ENCODE measurements around the gene NCS1.

The NCS1 gene

DNA sequence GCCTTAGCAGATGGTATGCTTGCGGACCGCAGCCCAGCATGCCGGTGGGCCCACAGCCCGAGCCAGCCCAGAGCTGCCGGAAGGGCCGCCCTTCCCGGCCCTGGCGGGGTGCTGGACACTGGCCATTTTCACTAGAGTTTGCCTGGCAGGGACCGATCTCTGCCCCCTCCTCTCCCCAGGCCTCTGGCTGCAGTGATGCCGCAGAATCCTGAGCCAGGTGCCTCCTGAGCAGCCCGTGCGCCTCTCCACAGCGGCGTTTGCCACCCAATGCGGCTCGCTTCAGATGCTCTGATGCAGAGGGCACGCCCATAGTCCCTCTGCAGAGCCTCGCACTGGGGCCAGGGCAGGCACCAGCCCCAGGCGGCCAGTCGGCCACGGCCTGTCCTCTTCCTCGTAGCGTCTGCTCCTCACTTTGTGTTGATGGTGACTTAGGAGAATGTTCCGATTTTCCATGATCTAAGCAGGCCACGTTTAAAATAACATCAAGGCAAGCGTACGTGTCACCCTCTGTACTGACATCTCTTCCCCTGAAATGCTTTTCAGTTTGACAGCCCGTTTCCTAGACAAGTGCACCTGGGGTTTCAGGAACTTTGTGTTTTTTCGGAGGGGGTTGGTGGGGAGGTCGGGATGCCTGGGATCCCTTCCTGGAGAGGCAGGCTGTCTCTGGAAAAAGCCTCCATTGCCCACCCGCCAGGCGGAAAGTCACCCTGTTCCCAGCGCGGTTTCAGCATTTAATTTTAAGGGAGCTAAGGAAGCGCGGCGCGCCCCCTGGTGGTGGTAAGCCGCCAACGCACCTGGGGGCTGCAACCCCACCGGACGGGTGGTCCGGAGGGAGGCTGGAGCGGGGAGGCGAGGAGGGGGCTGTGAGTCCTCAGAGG lies 63.6 kb downstream of the NCS1 start:
- in situ Hi-C loops (cut with HindIII; ENCODE audit: low sequenced_read_pairs): no loop called here

GRCh38 chr9:130236436-130236985 lies 64.3 kb downstream of the NCS1 start:
- in situ Hi-C loops (cut with HindIII; ENCODE audit: low sequenced_read_pairs): no loop called here

GRCh38 chr9:130237076-130237475 lies 64.9 kb downstream of the NCS1 start:
- in situ Hi-C loops (cut with HindIII; ENCODE audit: low sequenced_read_pairs): no loop called here

- in situ Hi-C loops (cut with HindIII; ENCODE audit: low sequenced_read_pairs): no loop called here
Observed at GRCh38 chr9:130237763-130238524, 65.7 kb downstream of the NCS1 start.

- in situ Hi-C loops (cut with HindIII; ENCODE audit: low sequenced_read_pairs): no loop called here
Observed at GRCh38 chr9:130239363-130239695, 67.1 kb downstream of the NCS1 start.

DNA sequence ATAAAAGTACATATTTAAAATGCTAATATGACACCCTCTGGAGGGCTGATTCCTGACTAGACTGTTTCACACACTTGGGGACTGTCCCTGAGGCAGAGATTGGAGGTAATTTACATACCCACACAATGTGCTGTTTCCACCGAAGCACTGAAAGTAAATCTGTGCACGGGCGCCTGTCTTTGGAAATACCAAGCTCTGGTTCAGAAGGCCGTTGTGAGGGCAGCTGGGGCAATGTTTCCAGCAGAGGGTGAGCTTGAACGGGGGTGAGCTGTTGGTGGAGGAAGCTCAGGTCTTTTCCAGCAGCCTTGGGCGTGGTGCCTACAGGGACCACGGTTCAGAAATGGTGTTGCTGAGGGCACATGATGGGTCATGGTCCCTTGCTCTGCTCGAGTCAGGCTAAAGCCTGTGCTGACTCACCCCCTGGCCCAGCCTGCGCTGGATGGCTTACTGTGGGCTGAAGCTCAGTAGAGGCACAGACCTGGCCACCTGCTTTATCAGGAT lies 67.6 kb downstream of the NCS1 start:
- in situ Hi-C loops (cut with HindIII; ENCODE audit: low sequenced_read_pairs): loop anchor here (5.0 to 10.0 kb wide), 2 partner anchors 127 to 165 kb away; no protein-coding TSS in a partner anchor

- in situ Hi-C loops (cut with HindIII; ENCODE audit: low sequenced_read_pairs): loop anchor here (5.0 to 10.0 kb wide), 2 partner anchors 128 to 164 kb away; no protein-coding TSS in a partner anchor
Observed at GRCh38 chr9:130240410-130241197, 68.4 kb downstream of the NCS1 start.

- in situ Hi-C loops (cut with HindIII; ENCODE audit: low sequenced_read_pairs): loop anchor here (5.0 to 10.0 kb wide), 2 partner anchors 129 to 164 kb away; no protein-coding TSS in a partner anchor
Observed at GRCh38 chr9:130241198-130241535, 69.0 kb downstream of the NCS1 start.

DNA sequence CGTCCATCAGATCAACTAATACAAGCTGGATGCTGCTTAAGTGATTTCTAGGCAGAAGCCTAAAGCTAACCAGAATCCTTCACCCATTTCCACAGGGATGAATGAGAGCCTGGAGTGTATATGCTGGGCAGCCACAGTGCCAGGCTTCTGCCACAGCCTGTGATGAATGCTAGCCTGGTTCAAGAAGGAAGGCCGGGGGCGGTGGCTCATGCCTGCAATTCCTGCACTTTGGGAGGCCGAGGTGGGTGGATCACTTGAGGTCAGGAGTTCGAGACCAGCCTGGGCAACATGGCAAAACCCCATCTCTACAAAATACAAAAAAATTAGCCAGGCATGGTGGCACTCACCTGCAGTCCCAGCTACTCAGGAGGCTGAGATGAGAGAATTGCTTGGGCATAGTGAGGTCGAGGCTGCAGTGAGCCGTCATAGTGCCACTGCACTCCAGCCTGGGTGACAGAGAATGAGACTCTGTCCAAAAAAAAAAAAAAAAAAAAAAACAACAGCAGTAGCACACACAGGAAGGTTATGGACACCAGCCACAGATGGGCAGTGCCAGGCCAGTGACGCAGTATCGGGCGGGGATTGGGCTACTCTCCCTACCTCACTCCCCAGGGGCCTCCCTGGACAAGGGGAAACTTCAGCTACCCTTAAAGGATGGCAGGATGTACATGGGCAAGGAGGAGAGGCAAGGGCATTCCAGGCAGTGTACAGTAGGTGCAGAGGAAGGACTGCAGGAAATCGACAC lies 70.2 kb downstream of the NCS1 start:
- in situ Hi-C loops (cut with HindIII; ENCODE audit: low sequenced_read_pairs): loop anchor here (5.0 to 10.0 kb wide), 2 partner anchors 130 to 162 kb away; no protein-coding TSS in a partner anchor

DNA sequence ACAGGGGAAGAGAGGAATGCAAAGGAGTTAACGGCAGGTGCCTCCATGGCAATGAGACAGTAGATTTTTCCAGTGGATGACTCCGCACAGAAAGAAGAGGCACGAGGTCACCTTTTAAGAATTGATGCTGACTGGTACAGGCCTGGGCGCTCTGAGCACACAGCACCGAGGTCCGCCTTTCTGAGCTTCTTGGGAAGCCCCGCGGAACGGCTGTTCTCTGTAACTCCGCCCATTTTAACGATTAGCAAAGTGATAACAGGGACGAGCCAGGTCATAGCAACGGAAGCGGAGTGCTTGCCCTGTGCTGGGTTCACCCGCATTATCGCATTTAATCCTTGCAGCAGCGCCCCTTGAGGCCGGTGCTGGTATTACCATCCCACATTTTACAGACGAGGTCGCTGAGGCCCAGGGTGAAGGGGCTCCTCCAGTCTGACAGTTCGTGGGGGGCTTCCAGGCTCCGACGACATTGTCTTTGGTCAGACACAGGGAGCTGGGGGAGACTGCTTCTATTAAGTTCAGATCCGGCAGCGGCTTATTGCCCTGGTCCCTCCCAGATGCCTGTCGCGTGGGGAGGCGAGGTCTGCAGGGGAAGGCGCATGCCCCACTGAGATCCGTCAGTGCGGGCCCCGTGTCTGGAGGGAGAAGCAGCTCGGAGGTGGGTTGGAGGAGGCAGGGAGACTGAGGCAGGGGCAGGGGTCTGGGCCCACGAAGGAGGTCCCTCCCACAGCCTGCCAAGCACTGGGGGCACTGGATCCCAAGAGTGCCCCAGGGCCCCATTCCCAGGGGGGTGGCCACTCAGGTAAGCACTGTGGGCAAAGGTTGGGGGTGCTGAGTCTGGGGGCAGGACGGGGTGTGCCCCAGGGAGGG lies 71.0 kb downstream of the NCS1 start:
- in situ Hi-C loops (cut with HindIII; ENCODE audit: low sequenced_read_pairs): loop anchor here (5.0 to 10.0 kb wide), 2 partner anchors 131 to 162 kb away; no protein-coding TSS in a partner anchor

GRCh38 chr9:130243882-130244170 lies 71.6 kb downstream of the NCS1 start:
- in situ Hi-C loops (cut with HindIII; ENCODE audit: low sequenced_read_pairs): loop anchor here (5.0 to 10.0 kb wide), 2 partner anchors 132 to 161 kb away; no protein-coding TSS in a partner anchor

GRCh38 chr9:130244548-130245165 lies 72.5 kb downstream of the NCS1 start:
- in situ Hi-C loops (cut with HindIII; ENCODE audit: low sequenced_read_pairs): loop anchor here (5.0 to 10.0 kb wide), 3 partner anchors 63 to 160 kb away; no protein-coding TSS in a partner anchor

GRCh38 chr9:130245474-130245873 lies 73.3 kb downstream of the NCS1 start:
- in situ Hi-C loops (cut with HindIII; ENCODE audit: low sequenced_read_pairs): loop anchor here (5.0 to 10.0 kb wide), 2 partner anchors 62 to 159 kb away; no protein-coding TSS in a partner anchor

GRCh38 chr9:130246126-130246525 lies 73.9 kb downstream of the NCS1 start:
- in situ Hi-C loops (cut with HindIII; ENCODE audit: low sequenced_read_pairs): loop anchor here (5.0 to 10.0 kb wide), 2 partner anchors 61 to 159 kb away; no protein-coding TSS in a partner anchor

DNA sequence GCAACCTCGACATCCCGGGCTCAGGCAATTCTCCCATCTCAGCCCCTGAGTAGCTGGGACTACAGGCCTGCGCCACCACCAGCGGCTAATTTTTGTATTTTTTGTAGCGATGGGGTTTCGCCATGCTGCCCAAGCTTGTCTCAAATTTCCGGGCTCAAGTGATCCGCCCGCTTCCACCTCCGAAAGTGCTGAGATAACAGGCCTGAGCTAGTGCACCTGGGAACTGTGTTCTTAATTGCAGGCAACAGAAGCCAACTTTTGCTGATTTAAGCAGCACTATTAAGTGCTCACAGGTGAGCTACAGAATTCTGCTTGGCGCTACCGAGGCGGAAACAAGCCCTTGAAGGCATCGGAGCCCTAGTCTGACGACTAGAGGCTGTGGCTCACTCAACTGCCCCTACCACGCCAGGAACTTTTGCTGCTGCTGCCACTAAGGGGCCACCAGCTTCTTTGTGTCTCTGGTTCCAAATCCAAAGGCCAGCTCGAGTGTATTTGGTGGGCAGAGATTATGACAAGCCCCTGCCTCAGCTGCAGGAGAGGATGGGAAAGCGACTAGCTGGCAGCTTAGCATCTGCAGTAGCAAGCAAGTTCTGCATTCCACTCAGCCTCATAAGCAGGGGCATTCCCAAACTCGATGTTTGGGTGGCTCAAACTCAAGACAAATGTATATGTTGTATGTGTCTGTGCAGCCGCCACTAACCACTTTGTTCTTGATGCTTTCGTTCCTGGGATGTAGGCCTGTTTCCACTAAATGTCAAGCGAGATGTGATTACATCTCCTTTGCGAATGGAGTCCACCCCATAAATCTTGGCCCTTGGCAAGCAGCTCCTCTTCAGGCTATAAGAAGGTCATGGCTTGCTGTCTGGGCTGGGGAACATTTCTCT lies 82.8 kb downstream of the NCS1 start:
- in situ Hi-C loops (cut with HindIII; ENCODE audit: low sequenced_read_pairs): loop anchor here (25.0 kb wide), 1 partner anchor 418 kb away; the partner anchor contains the start of genes C9orf78 and USP20

- in situ Hi-C loops (cut with HindIII; ENCODE audit: low sequenced_read_pairs): loop anchor here (25.0 kb wide), 1 partner anchor 418 kb away; the partner anchor contains the start of genes C9orf78 and USP20
Observed at GRCh38 chr9:130255631-130256134, 83.5 kb downstream of the NCS1 start.

GRCh38 chr9:130256644-130257043 lies 84.4 kb downstream of the NCS1 start:
- in situ Hi-C loops (cut with HindIII; ENCODE audit: low sequenced_read_pairs): loop anchor here (25.0 kb wide), 1 partner anchor 419 kb away; the partner anchor contains the start of genes C9orf78 and USP20

Data from endothelial cell of hepatic sinusoid (primary cell).